Stomach (tissue), 9 donors: Measurements from ENCODE around the gene ZNF219. TPM values are rescaled to one million over a fixed set of nuclear protein-coding genes. Genes with fewer than 3 reads are reported as not detected.

Experiments used
- DNase-seq, 2 donors: peaks; one replicate each; pipeline versions ENCODE4 v3.0.0 to v3.0.0-alpha.2; 2013 to 2019
- H3K27ac ChIP-seq, 5 donors: fragments of 200-600 bp in 4 of 5; sonication (generic) in 4 of 5; one replicate each; pipeline ENCODE4 v1.5.1; 2013 to 2019; ENCODE audit warnings: mild to moderate bottlenecking in 1 of 5, moderate library complexity in 1 of 5
- H3K27me3 ChIP-seq, 3 donors: fragments of 200-600 bp; sonication (generic); one replicate each; pipeline ENCODE4 v1.5.1; 2017 to 2019; ENCODE audit warnings: mixed run types in 1 of 3
- H3K36me3 ChIP-seq, 4 donors: fragments of 200-600 bp; sonication (generic); 1 replicate in 3 of 4; 2 replicates in 1 of 4; pipeline ENCODE4 v1.5.1; 2016 to 2019
- H3K4me1 ChIP-seq, 4 donors: fragments of 200-600 bp; sonication (generic); one replicate each; pipeline ENCODE4 v1.5.1; 2016 to 2019
- H3K4me3 ChIP-seq, 4 donors: fragments of 200-600 bp; sonication (generic) in 3 of 4; one replicate each; pipeline ENCODE4 v1.5.1; 2016 to 2019; ENCODE audit warnings: mild to moderate bottlenecking in 1 of 4
- H3K9me3 ChIP-seq, 4 donors: fragments of 200-600 bp; sonication (generic); one replicate each; pipeline ENCODE4 v1.5.1; 2016 to 2019
- CTCF ChIP-seq, 7 experiments: fragments of 450-650 bp in 4 of 7; fragments of 200-600 bp in 3 of 7; sonication (generic) in 3 of 7; IDR thresholded peaks; one replicate each; pipeline ENCODE4 v1.5.1; 2016 to 2019; ENCODE audit warnings: antibody characterized with exemption in 7 of 7, control low read depth in 2 of 7, mild to moderate bottlenecking in 1 of 7
- EP300 ChIP-seq: sonication (generic); formaldehyde crosslinking; IDR thresholded peaks from one replicate; pipeline ENCODE4 v1.6.1; 2017; ENCODE audit warnings: antibody characterized with exemption
- POLR2A ChIP-seq, 4 donors: fragments of 450-650 bp; IDR thresholded peaks; one replicate each; pipeline ENCODE4 v1.6.1; 2016; ENCODE audit warnings: antibody characterized with exemption in 4 of 4, control low read depth in 2 of 4, mild to moderate bottlenecking in 1 of 4, moderate library complexity in 1 of 4
- POLR2AphosphoS5 ChIP-seq, 3 donors: sonication (generic); formaldehyde crosslinking; IDR thresholded peaks; one replicate each; pipeline ENCODE4 v1.6.1; 2016; ENCODE audit warnings: antibody characterized with exemption in 3 of 3
- WGBS, 5 donors: extraction: QIAGEN DNeasy Blood & Tissue Kit in 3 of 5; methylation state at CpG; one replicate each; pipeline versions ENCODE4 v1.1.5 to v1.1.7; 2013 to 2018; 5-methylcytosine and 5-hydroxymethylcytosine counted together
- intact Hi-C: fragments of 100-400 bp; cut with DNase I; formaldehyde crosslinking; loops from one replicate; pipeline ENCODE4 v1.15.1; 2023; ENCODE audit warnings: low total_unique reads
- polyA plus RNA-seq, 3 donors: library from polyadenylated mRNA; stranded (reverse); fragments of 200-250 nt; gene quantifications; one replicate each; pipeline ENCODE4 v1.2.3, GENCODE V29; 2013
- total RNA-seq, 5 donors: library from RNA; depleted of rRNA; stranded (reverse); fragments of >200 nt; gene quantifications; one replicate each; pipeline versions ENCODE4 v1.1.0 to v1.2.3, GENCODE V29; 2014 to 2016
- donor health status: healthy with polysubstance abuse.
- donor health status: Bipolar disorder and iron deficiency.
- donor health status: healthy.

ZNF219 gene
- total and polyA plus RNA-seq, 8 donors, result 11.4 to 240 (median 25.2) TPM

- Histone ChIP-seq H3K27ac (peak overlapping the region; percentile 93 to 99 (median 97)), H3K36me3 (no peaks in the 10 kb centered on the region), H3K4me3 (peak overlapping the region; percentile 62 to 71 (median 66)), H3K27me3 (no peaks in the 10 kb centered on the region), H3K9me3 (no peaks in the 10 kb centered on the region), H3K4me1 (peaks cover 27 to 73% (median 52%) of the 10 kb centered on the region in 4 donors)
- peak; percentile 12 to 66 (median 34) for TF ChIP-seq POLR2AphosphoS5 (IDR thresholded peaks at IDR 0.05)
- no peak for TF ChIP-seq EP300
- TF ChIP-seq CTCF (IDR thresholded peaks at IDR 0.05), result peak in 2 of 7 experiments; percentile 67 to 84
- no peak for TF ChIP-seq POLR2A (IDR thresholded peaks at IDR 0.05)
- intact Hi-C loops, result no loop called here
- WGBS, 5 donors, result 0% methylated on average over 9 of the region's 9 CpGs
- DNase-seq, result no peak
These were observed 4.9 kb upstream of the ZNF219 start for GRCh38 chr14:21103411-21103709.

GRCh38 chr14:21102521-21103410 is 4.3 kb upstream of the ZNF219 start:
- Histone ChIP-seq H3K36me3 (no peaks in the 10 kb centered on the region), H3K4me3 (peak overlapping the region; percentile 62 to 71 (median 66)), H3K27ac (peak overlapping the region; percentile 93 to 99 (median 97)), H3K9me3 (no peaks in the 10 kb centered on the region), H3K4me1 (peaks cover 28 to 75% (median 53%) of the 10 kb centered on the region in 4 donors), H3K27me3 (no peaks in the 10 kb centered on the region)
- intact Hi-C loops, result no loop called here
- TF ChIP-seq CTCF (IDR thresholded peaks at IDR 0.05), result no peak
- no peak for TF ChIP-seq POLR2A (IDR thresholded peaks at IDR 0.05)
- TF ChIP-seq EP300, result no peak
- TF ChIP-seq POLR2AphosphoS5 (IDR thresholded peaks at IDR 0.05), result no peak
- 10 to 19% (median 11%) methylated on average over 9 of the region's 9 CpGs for WGBS, 5 donors
- peak in 1 of 2 donors; percentile 58 for DNase-seq

GRCh38 chr14:21101802-21102413 is 3.5 kb upstream of the ZNF219 start:
- H3K4me1 ChIP-seq, result peaks cover 36 to 79% (median 58%) of the 10 kb centered on the region in 4 donors
- no peaks in the 10 kb centered on the region for H3K36me3 ChIP-seq
- no peak for DNase-seq
- no peak for TF ChIP-seq POLR2A (IDR thresholded peaks at IDR 0.05)
- no peak for TF ChIP-seq EP300
- no peak for TF ChIP-seq CTCF (IDR thresholded peaks at IDR 0.05)
- TF ChIP-seq POLR2AphosphoS5 (IDR thresholded peaks at IDR 0.05), result no peak
- no peak overlapping the region for H3K27ac ChIP-seq
- no peak overlapping the region for H3K4me3 ChIP-seq
- WGBS, 5 donors, result 74 to 90% (median 87%) methylated on average over 5 to 8 of the region's 8 CpGs
- intact Hi-C loops, result no loop called here
- no peaks in the 10 kb centered on the region for H3K9me3 ChIP-seq
- H3K27me3 ChIP-seq, result no peaks in the 10 kb centered on the region

- Histone ChIP-seq H3K9me3 (no peaks in the 10 kb centered on the region), H3K36me3 (no peaks in the 10 kb centered on the region), H3K4me1 (peaks cover 36 to 79% (median 56%) of the 10 kb centered on the region in 4 donors), H3K27me3 (no peaks in the 10 kb centered on the region), H3K27ac (peak within 1 kb of the TSS; percentile 27 to 96 (median 93)), H3K4me3 (no peak within 1 kb of the TSS)
- peak in 1 of 2 donors; percentile 61 for DNase-seq
- intact Hi-C loops, result no loop called here
- TF ChIP-seq POLR2AphosphoS5 (IDR thresholded peaks at IDR 0.05) (no peak), POLR2A (IDR thresholded peaks at IDR 0.05) (no peak), EP300 (no peak), CTCF (IDR thresholded peaks at IDR 0.05) (no peak)
- 54 to 77% (median 63%) methylated on average over 5 of the region's 5 CpGs for WGBS, 5 donors
These were observed 2.5 kb upstream of the ZNF219 start, which contains the start of gene TMEM253 for GRCh38 chr14:21100931-21101330. TSS of gene TMEM253 (plus strand) at chr14:21101066. CDS start at chr14:21101344, 278 bp downstream.
